HUES48 (cell line): ENCODE measurements around the gene NBPF8.
"Not testable (repeated sequence)": the region's sequence is repeated elsewhere in the genome, so short reads cannot be mapped to it uniquely, and the experiment has no call there.

ENCODE experiments used
- H3K27ac ChIP-seq: one replicate; pipeline ENCODE4 v1.7.0; 2013; ENCODE audit warnings: low read depth, low read length, inconsistent platforms
- H3K27me3 ChIP-seq: 2 replicates; pipeline ENCODE4 v1.6.1; 2013; ENCODE audit warnings: mild to moderate bottlenecking, low read length; ENCODE audit not compliant: control insufficient read depth, insufficient read depth
- H3K36me3 ChIP-seq: 2 replicates; pipeline ENCODE4 v1.6.1; 2013; ENCODE audit warnings: low read length; ENCODE audit not compliant: control insufficient read depth, insufficient read depth
- H3K4me1 ChIP-seq: 2 replicates; pipeline ENCODE4 v1.6.1; 2013; ENCODE audit warnings: mild to moderate bottlenecking, low read length; ENCODE audit not compliant: control insufficient read depth, insufficient read depth
- H3K4me3 ChIP-seq: 2 replicates; pipeline ENCODE4 v1.5.1; 2013; ENCODE audit warnings: mild to moderate bottlenecking, low read depth, low read length
- H3K9ac ChIP-seq: 2 replicates; pipeline ENCODE4 v1.6.1; 2013; ENCODE audit warnings: mild to moderate bottlenecking, low read depth, low read length, moderate library complexity
- H3K9me3 ChIP-seq: 2 replicates; pipeline ENCODE4 v1.6.1; 2013; ENCODE audit warnings: low read length; ENCODE audit not compliant: control insufficient read depth, insufficient read depth

Gene NBPF8

GRCh38 chr1:120433831-120434230 is 19.0 kb downstream of the NBPF8 start:
- H3K9me3 ChIP-seq, H3K27me3 ChIP-seq, H3K9ac ChIP-seq, H3K4me1 ChIP-seq, H3K4me3 ChIP-seq, H3K36me3 ChIP-seq, H3K27ac ChIP-seq: not testable (repeated sequence)

GRCh38 chr1:120449124-120449523 is 34.3 kb downstream of the NBPF8 start:
- H3K9ac ChIP-seq, H3K9me3 ChIP-seq, H3K27me3 ChIP-seq, H3K4me1 ChIP-seq, H3K36me3 ChIP-seq, H3K4me3 ChIP-seq, H3K27ac ChIP-seq: not testable (repeated sequence)
